H1 (cell line): ENCODE data around the gene CCDC141.

ENCODE experiments used
- CTCF ChIP-seq, 3 experiments: IDR thresholded peaks; 1 replicate in 2 of 3; 2 replicates in 1 of 3; pipeline versions ENCODE4 v1.5.1 to v1.6.1; 2011; ENCODE audit warnings: low read length in 3 of 3, mild to moderate bottlenecking in 3 of 3, inconsistent platforms in 2 of 3, low read depth in 1 of 3, moderate library complexity in 1 of 3; ENCODE audit not compliant: insufficient read depth in 1 of 3; ENCODE audit errors: control extremely low read depth in 1 of 3
- YY1 ChIP-seq: IDR thresholded peaks from 2 replicates; pipeline ENCODE4 v1.6.1; 2011; ENCODE audit warnings: low read depth, mild to moderate bottlenecking, low read length

GRCh38 chr2:179068991-179069643 lies 19.2 kb upstream of the CCDC141 start:
- TF ChIP-seq YY1: no peak
- TF ChIP-seq CTCF (IDR thresholded peaks at IDR 0.05; ENCODE audit: control extremely low read depth in 1 of 3, insufficient read depth in 1 of 3, low read depth in 1 of 3, low read length in 3 of 3): no peak
